Large intestine (tissue), 12 donors: ENCODE measurements around the gene ZNF622. TPM values are rescaled to one million over a fixed set of nuclear protein-coding genes. Genes with fewer than 3 reads are reported as not detected.
A peak's percentile ranks its signal among the peaks of the same experiment; 100 is the strongest.

Experiments
- DNase-seq, 2 donors: peaks; one replicate each; pipeline versions ENCODE4 v3.0.0 to v3.0.0-alpha.2; 2013
- H3K27ac ChIP-seq: one replicate; pipeline ENCODE4 v1.5.1; 2013; ENCODE audit warnings: low read length
- H3K27me3 ChIP-seq: 2 replicates; pipeline ENCODE4 v1.6.1; 2013; ENCODE audit warnings: low read length; ENCODE audit not compliant: control insufficient read depth, insufficient read depth
- H3K36me3 ChIP-seq: 2 replicates; pipeline ENCODE4 v1.6.1; 2013; ENCODE audit warnings: low read length; ENCODE audit not compliant: control insufficient read depth, insufficient read depth
- H3K4me1 ChIP-seq: one replicate; pipeline ENCODE4 v1.6.1; 2013; ENCODE audit warnings: low read length; ENCODE audit not compliant: control insufficient read depth, insufficient read depth
- H3K4me3 ChIP-seq: one replicate; pipeline ENCODE4 v1.5.1; 2013; ENCODE audit warnings: low read length
- H3K9me3 ChIP-seq: one replicate; pipeline ENCODE4 v1.6.1; 2013; ENCODE audit warnings: mild to moderate bottlenecking, low read depth, low read length, moderate library complexity; ENCODE audit not compliant: control insufficient read depth
- WGBS: methylation state at CpG from one replicate; pipeline ENCODE4 v1.1.5; 2013; ENCODE audit warnings: low lambda C conversion rate; ENCODE audit not compliant: insufficient coverage; 5-methylcytosine and 5-hydroxymethylcytosine counted together
- long read RNA-seq, 11 donors: transcript quantifications; one replicate each; lab custom pipeline, GENCODE V29; 2026
- polyA plus RNA-seq: library from polyadenylated mRNA; unstranded; fragments of 120-200 nt; gene quantifications from one replicate; pipeline ENCODE4 v1.2.1, GENCODE V29; 2013

The ZNF622 gene
- 32.1 TPM for polyA plus RNA-seq
- long read RNA-seq, donor 1, transcript ZNF622-201 (6 exons, 1,699 nt), result major isoform, 9 of 21 reads
- long read RNA-seq, donor 1, partial matches to known transcripts, result 12 of 21 reads
- long read RNA-seq, donor 1, other reads (novel, unspliced or antisense), result 0 of 21 reads
- long read RNA-seq, donor 2, transcript ZNF622-201 (6 exons, 1,699 nt), result major isoform, 31 of 41 reads
- long read RNA-seq, donor 2, partial matches to known transcripts, result 10 of 41 reads
- long read RNA-seq, donor 2, other reads (novel, unspliced or antisense), result 0 of 41 reads
- long read RNA-seq, donor 3, transcript ZNF622-201 (6 exons, 1,699 nt), result major isoform, 34 of 72 reads
- long read RNA-seq, donor 3, partial matches to known transcripts, result 38 of 72 reads
- long read RNA-seq, donor 3, other reads (novel, unspliced or antisense), result 0 of 72 reads
- long read RNA-seq, donor 4, partial matches to known transcripts, result 0 of 1 reads
- long read RNA-seq, donor 4, other reads (novel, unspliced or antisense), result 0 of 1 reads
- long read RNA-seq, donor 5, transcript ZNF622-201 (6 exons, 1,699 nt), result major isoform, 11 of 18 reads
- long read RNA-seq, donor 5, partial matches to known transcripts, result 7 of 18 reads
- long read RNA-seq, donor 5, other reads (novel, unspliced or antisense), result 0 of 18 reads
- long read RNA-seq, donor 6, transcript ZNF622-201 (6 exons, 1,699 nt), result major isoform, 21 of 40 reads
- long read RNA-seq, donor 6, partial matches to known transcripts, result 19 of 40 reads
- long read RNA-seq, donor 6, other reads (novel, unspliced or antisense), result 0 of 40 reads
- long read RNA-seq, donor 7, transcript ZNF622-201 (6 exons, 1,699 nt), result major isoform, 7 of 7 reads
- long read RNA-seq, donor 7, partial matches to known transcripts, result 0 of 7 reads
- long read RNA-seq, donor 7, other reads (novel, unspliced or antisense), result 0 of 7 reads
- long read RNA-seq, donor 8, transcript ZNF622-201 (6 exons, 1,699 nt), result major isoform, 20 of 33 reads
- long read RNA-seq, donor 8, partial matches to known transcripts, result 13 of 33 reads
- long read RNA-seq, donor 8, other reads (novel, unspliced or antisense), result 0 of 33 reads
- long read RNA-seq, donor 9, transcript ZNF622-201 (6 exons, 1,699 nt), result major isoform, 20 of 33 reads
- long read RNA-seq, donor 9, partial matches to known transcripts, result 13 of 33 reads
- long read RNA-seq, donor 9, other reads (novel, unspliced or antisense), result 0 of 33 reads
- long read RNA-seq, donor 10, transcript ZNF622-201 (6 exons, 1,699 nt), result major isoform, 23 of 23 reads
- long read RNA-seq, donor 10, partial matches to known transcripts, result 0 of 23 reads
- long read RNA-seq, donor 10, other reads (novel, unspliced or antisense), result 0 of 23 reads
- long read RNA-seq, donor 11, transcript ZNF622-201 (6 exons, 1,699 nt), result major isoform, 10 of 10 reads
- long read RNA-seq, donor 11, partial matches to known transcripts, result 0 of 10 reads
- long read RNA-seq, donor 11, other reads (novel, unspliced or antisense), result 0 of 10 reads

GRCh38 chr5:16465544-16466432 lies at the start of gene ZNF622:
Gene ZNF622 (minus strand): TSS chr5:16465800. CDS start chr5:16465665, 135 bp downstream.
- peak within 1 kb of the TSS; percentile 82 for H3K27ac ChIP-seq
- peaks cover 23% of the 10 kb centered on the region for H3K4me1 ChIP-seq
- H3K4me3 ChIP-seq, result peak within 1 kb of the TSS; percentile 83
- H3K36me3 ChIP-seq, result peaks cover 26% of the 10 kb centered on the region
- DNase-seq, result peak; percentile 90 to 95
- no peaks in the 10 kb centered on the region for H3K9me3 ChIP-seq
- no CpG with 5 or more reads among the region's 75 CpGs for WGBS
- no peaks in the 10 kb centered on the region for H3K27me3 ChIP-seq

- Histone ChIP-seq H3K27me3 (no peaks in the 10 kb centered on the region), H3K9me3 (peaks cover 4% of the 10 kb centered on the region), H3K4me3 (no peak overlapping the region), H3K27ac (peak overlapping the region; percentile 99), H3K4me1 (peaks cover 16% of the 10 kb centered on the region), H3K36me3 (peaks cover 3% of the 10 kb centered on the region)
- peak; percentile 62 to 69 for DNase-seq
- 39% methylated on average over 2 of the region's 3 CpGs for WGBS
Observed at GRCh38 chr5:16510098-16510497, 44.5 kb upstream of the ZNF622 start.

GRCh38 chr5:16508730-16509531 lies 43.3 kb upstream of the ZNF622 start:
- 20% methylated on average over 4 of the region's 15 CpGs for WGBS
- H3K4me3 ChIP-seq, result peak overlapping the region; percentile 45

GRCh38 chr5:16507716-16508115 lies 42.1 kb upstream of the ZNF622 start:
- DNase-seq, result peak in 1 of 2 donors; percentile 43
- peaks cover 8% of the 10 kb centered on the region for H3K36me3 ChIP-seq
- H3K27me3 ChIP-seq, result no peaks in the 10 kb centered on the region
- H3K9me3 ChIP-seq, result peaks cover 4% of the 10 kb centered on the region
- peak overlapping the region; percentile 99 for H3K27ac ChIP-seq
- H3K4me3 ChIP-seq, result peak overlapping the region; percentile 45
- peaks cover 16% of the 10 kb centered on the region for H3K4me1 ChIP-seq

More at GRCh38 chr5:16508730-16509531, 43.3 kb upstream of the ZNF622 start:
- Histone ChIP-seq H3K27ac (peak overlapping the region; percentile 99), H3K36me3 (peaks cover 8% of the 10 kb centered on the region), H3K4me1 (peaks cover 16% of the 10 kb centered on the region), H3K27me3 (no peaks in the 10 kb centered on the region), H3K9me3 (peaks cover 4% of the 10 kb centered on the region)
- DNase-seq, result peak in 1 of 2 donors; percentile 85

GRCh38 chr5:16505904-16506303 lies 40.3 kb upstream of the ZNF622 start:
- peaks cover 16% of the 10 kb centered on the region for H3K4me1 ChIP-seq
- H3K27ac ChIP-seq, result peak overlapping the region; percentile 99
- no peaks in the 10 kb centered on the region for H3K27me3 ChIP-seq
- H3K36me3 ChIP-seq, result peaks cover 8% of the 10 kb centered on the region
- WGBS, result no CpG with 5 or more reads among the region's 6 CpGs
- no peak overlapping the region for H3K4me3 ChIP-seq
- H3K9me3 ChIP-seq, result peaks cover 4% of the 10 kb centered on the region
- DNase-seq, result no peak

- peaks cover 8% of the 10 kb centered on the region for H3K36me3 ChIP-seq
- DNase-seq, result no peak
- no peak overlapping the region for H3K4me3 ChIP-seq
- H3K9me3 ChIP-seq, result peaks cover 4% of the 10 kb centered on the region
- peaks cover 16% of the 10 kb centered on the region for H3K4me1 ChIP-seq
- no peaks in the 10 kb centered on the region for H3K27me3 ChIP-seq
- WGBS, result no CpG with 5 or more reads among the region's 17 CpGs
- H3K27ac ChIP-seq, result no peak overlapping the region
Observed at GRCh38 chr5:16505140-16505891, 39.7 kb upstream of the ZNF622 start.

GRCh38 chr5:16504571-16504970 lies 39.0 kb upstream of the ZNF622 start:
- no peak overlapping the region for H3K4me3 ChIP-seq
- peaks cover 4% of the 10 kb centered on the region for H3K9me3 ChIP-seq
- peaks cover 8% of the 10 kb centered on the region for H3K36me3 ChIP-seq
- H3K27ac ChIP-seq, result no peak overlapping the region
- no peaks in the 10 kb centered on the region for H3K27me3 ChIP-seq
- WGBS, result 100% methylated on average over 3 of the region's 10 CpGs
- H3K4me1 ChIP-seq, result peaks cover 14% of the 10 kb centered on the region
- no peak for DNase-seq

- Histone ChIP-seq H3K27ac (no peak overlapping the region), H3K4me3 (no peak overlapping the region), H3K4me1 (peaks cover 7% of the 10 kb centered on the region), H3K27me3 (no peaks in the 10 kb centered on the region), H3K9me3 (peaks cover 4% of the 10 kb centered on the region), H3K36me3 (peaks cover 8% of the 10 kb centered on the region)
- no peak for DNase-seq
- 60% methylated on average over 1 of the region's 3 CpGs for WGBS
Observed at GRCh38 chr5:16502866-16503265, 37.3 kb upstream of the ZNF622 start.
